Measurements from ENCODE around the gene SESN2. TPM values are rescaled to one million over a fixed set of nuclear protein-coding genes. Genes with fewer than 3 reads are reported as not detected.

The SESN2 gene
- total RNA-seq, 1 experiment from 2014 or later, result 6.9 TPM

DNA sequence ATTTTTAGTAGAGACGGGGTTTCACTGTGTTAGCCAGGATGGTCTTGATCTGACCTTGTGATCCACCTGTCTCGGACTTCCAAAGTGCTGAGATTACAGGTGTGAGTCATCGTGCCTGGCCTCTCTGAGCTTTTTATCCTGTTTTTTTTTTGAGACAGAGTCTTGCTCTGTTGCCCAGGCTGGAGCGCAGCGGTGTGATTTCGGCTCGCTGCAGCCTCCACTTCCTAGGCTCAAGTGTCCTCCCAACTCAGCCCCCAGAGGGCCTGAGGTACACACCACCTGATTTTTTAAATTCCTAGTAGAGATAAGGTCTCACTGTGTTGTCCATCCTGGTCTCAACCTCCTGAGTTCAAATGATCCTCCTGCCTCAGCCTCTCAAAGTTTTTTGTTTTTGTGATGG, 20.4 kb downstream of the SESN2 start:
- no peaks in the 10 kb centered on the region for H4K20me1 ChIP-seq (ENCODE audit: low read length)
- no peaks in the 10 kb centered on the region for H3K9me3 ChIP-seq (ENCODE audit: low read length)
- H3K27me3 ChIP-seq (ENCODE audit: low read length), result no peaks in the 10 kb centered on the region
- no peak overlapping the region for H3K9ac ChIP-seq (ENCODE audit: low read length)
- no peak overlapping the region for H2AFZ ChIP-seq (ENCODE audit: low read length)
- no peaks in the 10 kb centered on the region for H3F3A ChIP-seq (ENCODE audit: low read length, unreplicated experiment)
- H3K4me2 ChIP-seq (ENCODE audit: low read length), result no peak overlapping the region
- intact Hi-C loops (cut with micrococcal nuclease), result no loop called here
- TF ChIP-seq, protein P1, sequence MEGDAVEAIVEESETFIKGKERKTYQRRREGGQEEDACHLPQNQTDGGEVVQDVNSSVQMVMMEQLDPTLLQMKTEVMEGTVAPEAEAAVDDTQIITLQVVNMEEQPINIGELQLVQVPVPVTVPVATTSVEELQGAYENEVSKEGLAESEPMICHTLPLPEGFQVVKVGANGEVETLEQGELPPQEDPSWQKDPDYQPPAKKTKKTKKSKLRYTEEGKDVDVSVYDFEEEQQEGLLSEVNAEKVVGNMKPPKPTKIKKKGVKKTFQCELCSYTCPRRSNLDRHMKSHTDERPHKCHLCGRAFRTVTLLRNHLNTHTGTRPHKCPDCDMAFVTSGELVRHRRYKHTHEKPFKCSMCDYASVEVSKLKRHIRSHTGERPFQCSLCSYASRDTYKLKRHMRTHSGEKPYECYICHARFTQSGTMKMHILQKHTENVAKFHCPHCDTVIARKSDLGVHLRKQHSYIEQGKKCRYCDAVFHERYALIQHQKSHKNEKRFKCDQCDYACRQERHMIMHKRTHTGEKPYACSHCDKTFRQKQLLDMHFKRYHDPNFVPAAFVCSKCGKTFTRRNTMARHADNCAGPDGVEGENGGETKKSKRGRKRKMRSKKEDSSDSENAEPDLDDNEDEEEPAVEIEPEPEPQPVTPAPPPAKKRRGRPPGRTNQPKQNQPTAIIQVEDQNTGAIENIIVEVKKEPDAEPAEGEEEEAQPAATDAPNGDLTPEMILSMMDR (conservative IDR thresholded peaks at IDR 0.05; ENCODE audit: low read depth, low read length), result no peak
- CTCF ChIA-PET, result no interaction called here
- no peak for ATAC-seq
- no peaks in the 10 kb centered on the region for H3K79me2 ChIP-seq (ENCODE audit: low read length)
- no peak overlapping the region for H3K27ac ChIP-seq (ENCODE audit: low read length)
- no peak for DNase-seq
- H3K4me1 ChIP-seq (ENCODE audit: insufficient read depth, low read length), result no peaks in the 10 kb centered on the region
- no peak overlapping the region for H3K4me3 ChIP-seq (ENCODE audit: low read length)
- POLR2A ChIA-PET (ENCODE audit: unreplicated experiment), result no interaction called here
- no peaks in the 10 kb centered on the region; the same call in 1 of the 2 replicates for H3K36me3 ChIP-seq (ENCODE audit: low read depth, low read length)
- no peaks in the 10 kb centered on the region for H3K9me2 ChIP-seq (replicated peaks; ENCODE audit: low read length)
- no TSS peak for BruUV-seq (replicated peaks)

GRCh38 chr1:28280501-28280900, 21.2 kb downstream of the SESN2 start:
- Histone ChIP-seq H3K4me2 (ENCODE audit: low read length) (no peak overlapping the region), H3K27me3 (ENCODE audit: low read length) (no peaks in the 10 kb centered on the region), H3K4me3 (ENCODE audit: low read length) (no peak overlapping the region), H3K9me2 (replicated peaks; ENCODE audit: low read length) (no peaks in the 10 kb centered on the region), H3K79me2 (ENCODE audit: low read length) (no peaks in the 10 kb centered on the region), H3K36me3 (ENCODE audit: low read depth, low read length) (no peaks in the 10 kb centered on the region; the same call in 1 of the 2 replicates), H3K9ac (ENCODE audit: low read length) (no peak overlapping the region), H3K4me1 (ENCODE audit: insufficient read depth, low read length) (no peaks in the 10 kb centered on the region), H3K27ac (ENCODE audit: low read length) (no peak overlapping the region), H2AFZ (ENCODE audit: low read length) (no peak overlapping the region), H3K9me3 (ENCODE audit: low read length) (no peaks in the 10 kb centered on the region), H3F3A (ENCODE audit: low read length, unreplicated experiment) (no peaks in the 10 kb centered on the region), H4K20me1 (ENCODE audit: low read length) (no peaks in the 10 kb centered on the region)
- DNase-seq (no peak), ATAC-seq (0 out of 2 replicates have a peak, but pooled peaks have one; percentile 27)
- no TSS peak for BruUV-seq (replicated peaks)
- ChIA-PET POLR2A (ENCODE audit: unreplicated experiment) (no interaction called here), CTCF (interaction anchor here (0.6 kb wide), 1 partner anchor 60 kb away, joined by 3 read pairs; no protein-coding TSS in a partner anchor)
- intact Hi-C loops (cut with micrococcal nuclease), result no loop called here
- TF ChIP-seq EZH2 (IDR thresholded peaks at IDR 0.05; ENCODE audit: low read length, unreplicated experiment), result no peak
- TF ChIP-seq, protein P1 (conservative IDR thresholded peaks at IDR 0.05; ENCODE audit: low read depth, low read length), result no peak
- TF ChIP-seq EZH2phosphoT487 (IDR thresholded peaks at IDR 0.05; ENCODE audit: borderline replicate concordance, low read length), result no peak

DNA sequence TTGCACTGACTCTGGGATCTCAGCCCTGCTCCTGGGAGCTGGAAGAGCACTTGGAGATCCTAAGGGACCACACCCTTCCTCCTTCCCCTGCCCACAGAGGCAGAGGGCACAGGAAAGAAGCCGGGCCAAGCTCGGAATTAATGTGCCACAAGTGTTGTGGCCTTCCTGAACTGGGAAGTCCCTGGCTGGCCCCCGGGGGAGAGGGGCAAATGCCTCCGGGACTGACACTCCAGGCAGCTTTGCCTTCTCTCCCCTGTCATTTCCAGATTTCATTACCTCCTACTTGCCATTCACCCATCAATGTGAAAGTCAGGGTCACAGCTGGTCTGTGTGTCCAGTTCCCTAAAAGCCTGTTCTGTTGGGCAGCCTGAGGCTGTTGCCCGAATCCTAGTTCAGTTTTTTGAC, 21.7 kb downstream of the SESN2 start:
- no peak overlapping the region for H3K9ac ChIP-seq (ENCODE audit: low read length)
- H3K79me2 ChIP-seq (ENCODE audit: low read length), result no peaks in the 10 kb centered on the region
- no peaks in the 10 kb centered on the region for H4K20me1 ChIP-seq (ENCODE audit: low read length)
- no peak overlapping the region for H3K4me3 ChIP-seq (ENCODE audit: low read length)
- H3K27me3 ChIP-seq (ENCODE audit: low read length), result no peaks in the 10 kb centered on the region
- H3K4me1 ChIP-seq (ENCODE audit: insufficient read depth, low read length), result no peaks in the 10 kb centered on the region
- ChIA-PET CTCF (interaction anchor here (0.6 kb wide), 1 partner anchor 59 kb away, joined by 3 read pairs; no protein-coding TSS in a partner anchor), POLR2A (ENCODE audit: unreplicated experiment) (no interaction called here)
- ATAC-seq, result peak; percentile 27; the same call in 1 of the 2 replicates
- intact Hi-C loops (cut with micrococcal nuclease), result no loop called here
- BruUV-seq (replicated peaks), result no TSS peak
- H3K9me3 ChIP-seq (ENCODE audit: low read length), result no peaks in the 10 kb centered on the region
- H3F3A ChIP-seq (ENCODE audit: low read length, unreplicated experiment), result no peaks in the 10 kb centered on the region
- H3K4me2 ChIP-seq (ENCODE audit: low read length), result no peak overlapping the region
- no peak overlapping the region for H3K27ac ChIP-seq (ENCODE audit: low read length)
- H3K36me3 ChIP-seq (ENCODE audit: low read depth, low read length), result no peaks in the 10 kb centered on the region; the same call in 1 of the 2 replicates
- H3K9me2 ChIP-seq (replicated peaks; ENCODE audit: low read length), result no peaks in the 10 kb centered on the region
- no peak overlapping the region for H2AFZ ChIP-seq (ENCODE audit: low read length)
- TF ChIP-seq, protein P1 (conservative IDR thresholded peaks at IDR 0.05; ENCODE audit: low read depth, low read length), result no peak
- TF ChIP-seq EZH2 (IDR thresholded peaks at IDR 0.05; ENCODE audit: low read length, unreplicated experiment) (no peak), EZH2phosphoT487 (IDR thresholded peaks at IDR 0.05; ENCODE audit: borderline replicate concordance, low read length) (no peak)
- DNase-seq, result no peak
